NCI-H82 (cell line): ENCODE results near the gene EMX2.

Experiments
- DNase-seq: peaks from one replicate; lab custom pipeline; 2025; lab: John Stamatoyannopoulos, UW

Gene EMX2

DNA sequence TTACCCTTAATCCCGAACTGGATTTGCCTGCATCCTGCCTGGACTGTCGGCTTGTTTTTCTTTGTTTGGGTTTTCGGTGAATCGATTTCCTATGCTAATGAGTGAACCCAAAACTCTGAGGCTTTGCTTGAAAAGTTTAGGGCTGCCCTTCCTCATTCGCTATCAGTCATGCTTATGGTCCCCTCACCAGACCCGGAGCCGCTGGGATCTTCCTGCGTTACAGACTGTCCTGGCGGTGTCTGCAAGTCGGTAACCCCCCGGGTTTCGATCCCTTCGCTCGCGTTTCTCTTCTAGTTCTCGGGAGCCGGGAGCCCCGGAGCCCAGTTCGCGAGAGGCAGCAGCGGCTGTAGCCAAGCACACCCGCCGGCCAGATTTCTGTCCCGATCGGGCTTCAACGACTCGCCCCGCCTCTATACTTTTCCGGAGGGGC lies 2.2 kb downstream of the EMX2 start:
- DNase-seq: no peak

DNA sequence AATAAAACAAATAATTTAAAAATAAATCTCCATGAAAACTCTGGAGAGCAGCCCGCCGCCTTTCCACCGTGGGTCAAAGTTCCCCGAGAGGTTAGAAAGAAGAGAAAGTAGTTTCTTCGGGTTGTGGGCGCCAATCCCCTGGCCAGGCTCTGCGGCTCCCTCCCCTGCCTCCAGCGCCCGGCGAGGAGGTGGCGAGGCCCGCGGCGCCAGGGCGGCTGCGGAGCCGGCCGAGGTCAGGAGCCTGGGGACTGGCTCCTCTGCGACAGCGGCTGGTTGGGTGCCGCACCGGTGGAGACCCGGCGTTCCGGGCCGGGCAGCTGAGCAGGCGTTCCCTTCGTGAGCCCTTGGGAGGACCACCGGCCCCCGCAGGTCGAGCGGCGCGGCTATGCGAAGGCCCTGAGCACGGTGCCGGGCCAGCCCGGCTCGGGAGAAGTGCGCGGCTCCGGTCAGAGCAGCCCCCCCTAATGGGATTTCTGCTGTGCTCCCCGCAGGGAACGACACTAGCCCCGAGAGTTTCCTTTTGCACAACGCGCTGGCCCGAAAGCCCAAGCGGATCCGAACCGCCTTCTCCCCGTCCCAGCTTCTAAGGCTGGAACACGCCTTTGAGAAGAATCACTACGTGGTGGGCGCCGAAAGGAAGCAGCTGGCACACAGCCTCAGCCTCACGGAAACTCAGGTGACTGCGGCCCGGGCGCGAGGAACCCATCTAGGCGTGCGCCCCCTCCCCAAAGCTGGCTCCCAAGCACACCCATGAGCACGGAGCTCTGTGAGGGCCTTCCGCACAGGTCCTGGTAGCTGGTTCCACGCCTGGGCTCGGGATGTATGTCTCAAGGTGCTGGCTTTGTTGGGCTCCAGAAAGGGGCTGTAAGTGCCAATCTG lies 2.8 kb downstream of the EMX2 start:
- no peak for DNase-seq

DNA sequence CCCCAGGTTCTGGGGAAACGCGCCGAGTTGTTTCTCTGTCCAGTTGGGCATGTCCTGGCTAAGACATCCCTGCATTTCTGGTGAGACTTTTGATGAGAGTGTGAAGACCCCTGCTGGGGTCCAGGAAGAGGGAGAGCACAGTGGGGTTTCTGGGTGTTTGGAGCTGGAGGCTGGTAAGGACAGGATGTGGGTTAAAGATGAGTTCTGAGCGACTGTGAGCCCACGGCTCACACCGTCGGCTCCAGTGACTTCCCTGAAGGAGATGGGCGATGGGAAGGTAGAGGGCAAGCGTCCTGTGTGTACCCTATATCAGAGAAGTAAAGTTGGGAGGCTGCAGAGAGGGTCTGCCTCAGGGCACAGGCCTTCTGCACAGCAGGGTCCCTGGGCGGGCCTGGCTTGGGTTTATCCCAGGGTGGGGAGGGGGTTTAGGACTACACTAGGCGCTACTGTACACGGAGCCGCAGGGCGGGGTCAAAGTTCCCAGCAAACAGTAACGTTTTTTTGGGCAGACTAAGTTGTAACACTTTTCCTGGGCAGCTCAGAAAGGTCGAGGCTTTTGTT lies 3.6 kb downstream of the EMX2 start:
- no peak for DNase-seq

DNA sequence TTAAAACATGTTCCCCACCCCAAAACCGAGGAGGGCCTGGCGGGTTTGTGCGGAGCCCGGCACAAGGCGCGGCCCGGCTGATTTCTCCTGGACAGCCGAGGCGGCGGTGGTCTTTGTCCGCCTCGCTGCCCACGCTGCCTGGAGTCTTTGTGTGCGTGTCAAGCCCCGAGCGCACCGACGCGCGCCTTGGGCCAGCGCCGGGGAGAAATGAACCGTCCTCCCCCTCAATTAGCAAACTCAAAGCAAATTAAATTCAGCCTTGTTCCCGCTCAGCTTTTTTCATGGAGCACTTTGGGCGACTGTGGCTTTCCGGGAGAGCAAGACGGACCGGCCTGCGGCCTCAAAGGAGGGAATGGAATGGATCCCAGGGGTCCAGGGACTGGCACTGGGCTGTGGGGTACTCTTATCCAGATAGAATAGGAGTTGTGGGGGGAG lies 4.1 kb downstream of the EMX2 start:
- DNase-seq: no peak

DNA sequence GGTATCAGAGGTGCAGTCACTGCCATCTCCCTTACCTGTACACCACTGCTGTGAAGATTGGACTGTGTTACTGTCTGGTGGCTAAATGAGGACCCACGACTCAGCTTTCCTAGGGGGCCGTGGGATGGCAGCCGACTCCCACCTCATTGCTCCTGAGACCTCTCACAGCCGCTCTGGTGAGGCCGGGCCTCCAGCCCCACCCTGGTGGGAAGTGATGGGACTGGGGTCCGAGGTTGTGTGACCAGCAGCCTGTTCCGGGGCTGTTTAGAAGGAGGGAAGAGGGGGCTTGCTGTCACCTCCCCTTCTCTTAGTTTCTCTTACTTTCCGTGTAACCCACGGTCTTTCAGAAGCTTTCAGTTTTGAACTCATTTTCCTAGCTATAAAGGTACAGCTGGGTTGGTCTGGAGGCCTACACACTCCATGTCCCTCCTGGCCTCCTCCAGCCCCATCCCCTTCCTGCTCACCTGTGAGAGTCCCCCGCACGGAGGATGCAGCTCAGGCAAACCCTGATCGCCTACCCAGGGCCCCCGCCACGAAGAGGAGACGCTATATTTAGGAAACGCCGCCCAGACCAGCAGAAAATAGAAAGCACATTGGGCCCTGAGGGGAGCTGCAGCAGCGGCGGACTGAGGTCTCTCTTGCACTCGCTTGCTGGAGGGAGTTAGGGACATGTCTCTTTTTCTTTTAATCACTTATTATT lies 4.6 kb downstream of the EMX2 start:
- DNase-seq: no peak

DNA sequence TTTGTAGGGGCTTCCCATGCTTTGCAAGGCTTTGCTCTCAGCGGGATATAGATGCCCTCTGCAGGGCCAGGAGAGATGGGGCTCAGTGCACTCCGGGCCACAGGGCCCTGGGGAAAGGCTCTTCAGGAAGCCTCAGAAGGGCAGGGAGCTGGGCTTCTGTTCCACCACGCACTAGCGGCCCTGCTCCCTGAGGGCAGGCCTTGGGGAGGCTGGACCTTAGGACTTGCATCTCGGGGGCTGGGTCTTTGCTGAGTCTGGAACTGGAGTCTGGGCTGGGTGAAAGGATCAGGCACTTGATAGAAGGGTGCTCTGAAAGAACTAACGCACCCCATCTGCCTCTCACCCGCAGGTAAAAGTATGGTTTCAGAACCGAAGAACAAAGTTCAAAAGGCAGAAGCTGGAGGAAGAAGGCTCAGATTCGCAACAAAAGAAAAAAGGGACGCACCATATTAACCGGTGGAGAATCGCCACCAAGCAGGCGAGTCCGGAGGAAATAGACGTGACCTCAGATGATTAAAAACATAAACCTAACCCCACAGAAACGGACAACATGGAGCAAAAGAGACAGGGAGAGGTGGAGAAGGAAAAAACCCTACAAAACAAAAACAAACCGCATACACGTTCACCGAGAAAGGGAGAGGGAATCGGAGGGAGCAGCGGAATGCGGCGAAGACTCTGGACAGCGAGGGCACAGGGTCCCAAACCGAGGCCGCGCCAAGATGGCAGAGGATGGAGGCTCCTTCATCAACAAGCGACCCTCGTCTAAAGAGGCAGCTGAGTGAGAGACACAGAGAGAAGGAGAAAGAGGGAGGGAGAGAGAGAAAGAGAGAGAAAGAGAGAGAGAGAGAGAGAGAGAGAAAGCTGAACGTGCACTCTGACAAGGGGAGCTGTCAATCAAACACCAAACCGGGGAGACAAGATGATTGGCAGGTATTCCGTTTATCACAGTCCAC lies 5.4 kb downstream of the EMX2 start:
- no peak for DNase-seq

DNA sequence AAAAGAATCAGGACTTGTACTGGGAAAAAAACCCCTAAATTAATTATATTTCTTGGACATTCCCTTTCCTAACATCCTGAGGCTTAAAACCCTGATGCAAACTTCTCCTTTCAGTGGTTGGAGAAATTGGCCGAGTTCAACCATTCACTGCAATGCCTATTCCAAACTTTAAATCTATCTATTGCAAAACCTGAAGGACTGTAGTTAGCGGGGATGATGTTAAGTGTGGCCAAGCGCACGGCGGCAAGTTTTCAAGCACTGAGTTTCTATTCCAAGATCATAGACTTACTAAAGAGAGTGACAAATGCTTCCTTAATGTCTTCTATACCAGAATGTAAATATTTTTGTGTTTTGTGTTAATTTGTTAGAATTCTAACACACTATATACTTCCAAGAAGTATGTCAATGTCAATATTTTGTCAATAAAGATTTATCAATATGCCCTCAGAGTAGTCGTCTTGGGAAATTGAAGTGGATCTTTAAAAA lies 6.6 kb downstream of the EMX2 start:
- no peak for DNase-seq

DNA sequence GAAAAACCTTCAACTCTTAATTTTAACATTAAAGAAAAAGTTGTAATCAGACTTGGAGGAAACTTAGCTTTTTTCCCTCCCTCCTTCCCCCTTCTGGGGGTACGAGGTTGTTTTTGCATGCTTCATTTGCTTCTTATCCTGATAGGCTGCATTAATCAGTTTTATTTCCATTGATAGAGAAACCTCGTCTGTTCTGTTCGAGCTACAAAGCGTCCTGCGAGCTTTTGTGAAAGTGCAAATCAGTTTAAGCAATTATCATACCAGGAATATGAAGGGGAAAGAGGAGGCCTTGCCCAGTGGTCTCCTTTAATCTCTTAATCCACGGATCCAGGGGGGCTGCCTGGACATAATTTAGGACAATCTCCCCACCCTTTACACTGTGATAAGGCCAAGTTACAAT lies 7.5 kb downstream of the EMX2 start:
- no peak for DNase-seq

DNA sequence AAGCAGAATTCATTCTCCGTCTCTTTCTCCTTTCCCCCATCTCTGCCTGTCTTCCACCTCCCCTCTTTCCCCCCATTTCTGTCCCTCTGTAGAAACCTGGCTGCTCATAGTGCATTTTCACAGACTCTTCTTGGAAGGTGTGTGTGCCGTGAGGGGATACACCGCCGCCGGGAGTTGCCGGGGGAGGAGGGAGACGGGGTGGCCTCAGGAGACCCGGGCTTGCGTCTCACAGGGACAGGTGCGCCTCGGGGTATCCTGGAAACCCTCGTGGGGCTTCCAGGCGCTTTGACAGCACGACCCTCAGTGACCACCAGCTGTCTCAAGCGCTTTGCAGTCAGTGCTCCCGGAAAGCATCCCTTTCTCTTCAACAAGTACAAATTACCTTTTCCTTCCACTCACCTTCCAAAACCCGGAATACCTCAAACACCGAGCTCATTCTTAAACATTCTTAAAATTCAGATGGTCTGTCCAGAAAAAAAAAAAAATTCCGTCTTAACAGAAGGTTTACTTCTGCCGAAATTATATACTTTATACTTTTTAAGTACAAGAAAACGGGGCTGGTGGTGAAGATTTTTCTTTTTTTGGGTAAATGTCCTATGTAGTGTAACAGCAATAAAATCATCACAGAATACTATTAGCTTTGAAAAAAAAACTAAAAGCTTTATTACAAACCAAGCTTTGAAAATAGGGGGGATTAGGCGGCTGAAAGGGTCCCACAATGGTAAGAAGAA lies 8.2 kb downstream of the EMX2 start:
- DNase-seq: no peak

DNA sequence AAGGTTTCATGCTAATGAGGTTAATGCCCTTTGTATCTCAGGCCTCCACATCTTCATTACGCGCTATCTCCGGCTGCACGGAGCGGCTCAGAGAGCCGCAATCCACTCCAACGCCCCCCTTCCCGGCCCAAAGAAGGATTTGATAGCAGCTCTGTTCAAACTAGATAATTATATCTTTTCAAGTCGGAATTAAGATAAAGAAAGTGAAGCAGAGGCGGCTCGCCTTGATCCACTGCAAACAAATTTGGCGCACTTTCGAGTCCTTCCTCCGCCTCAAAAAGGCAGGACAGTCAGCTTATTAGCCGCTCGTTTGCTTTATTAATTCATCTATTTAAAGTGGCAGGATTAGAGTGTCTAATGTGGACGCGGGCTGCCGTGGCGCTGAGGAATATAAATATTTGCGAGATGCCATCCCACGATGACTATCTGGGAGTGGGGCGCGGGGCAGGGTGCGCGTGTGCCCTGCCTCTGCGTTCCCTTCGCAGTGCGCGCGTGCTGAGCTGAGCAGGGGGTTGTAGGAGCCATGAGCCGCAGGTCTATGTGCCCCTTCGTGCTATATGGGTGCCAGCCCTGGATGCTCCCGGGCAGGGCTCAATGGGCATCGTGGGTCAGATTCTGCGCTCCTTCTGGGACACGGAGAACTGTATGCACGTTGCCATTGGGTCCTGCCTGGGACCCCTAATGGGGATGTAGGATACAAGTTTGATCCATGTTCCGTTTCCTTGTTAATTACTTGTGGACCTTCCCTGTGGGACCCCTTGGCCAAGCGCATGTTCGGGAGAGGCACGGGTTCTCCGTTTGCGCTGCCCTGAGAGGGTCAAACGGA lies 9.0 kb downstream of the EMX2 start:
- DNase-seq: no peak

DNA sequence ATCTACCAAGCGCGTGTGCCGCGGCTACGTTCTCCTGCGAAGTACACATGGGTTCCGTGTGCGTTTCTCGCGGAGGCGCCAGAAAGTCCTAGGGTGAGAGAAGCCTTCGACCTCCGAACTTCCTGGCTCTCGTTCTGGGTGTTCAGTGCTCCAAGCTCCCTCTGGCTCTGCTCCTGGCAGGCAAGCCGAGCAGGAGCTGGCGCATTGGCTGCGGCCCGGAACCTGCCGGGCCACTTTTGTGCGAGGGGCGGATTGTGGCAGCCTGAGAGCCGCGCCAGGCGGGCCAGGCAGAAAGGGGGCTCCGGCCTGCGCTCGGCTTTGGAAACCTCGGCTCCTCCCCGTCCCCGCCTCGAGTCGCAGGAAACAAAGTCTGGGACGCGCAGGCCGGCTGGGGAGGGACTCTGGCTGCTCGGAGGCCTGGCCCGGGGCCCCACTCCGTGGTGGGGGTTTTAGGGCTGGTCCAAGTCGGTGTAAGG lies 9.6 kb downstream of the EMX2 start:
- DNase-seq: no peak

DNA sequence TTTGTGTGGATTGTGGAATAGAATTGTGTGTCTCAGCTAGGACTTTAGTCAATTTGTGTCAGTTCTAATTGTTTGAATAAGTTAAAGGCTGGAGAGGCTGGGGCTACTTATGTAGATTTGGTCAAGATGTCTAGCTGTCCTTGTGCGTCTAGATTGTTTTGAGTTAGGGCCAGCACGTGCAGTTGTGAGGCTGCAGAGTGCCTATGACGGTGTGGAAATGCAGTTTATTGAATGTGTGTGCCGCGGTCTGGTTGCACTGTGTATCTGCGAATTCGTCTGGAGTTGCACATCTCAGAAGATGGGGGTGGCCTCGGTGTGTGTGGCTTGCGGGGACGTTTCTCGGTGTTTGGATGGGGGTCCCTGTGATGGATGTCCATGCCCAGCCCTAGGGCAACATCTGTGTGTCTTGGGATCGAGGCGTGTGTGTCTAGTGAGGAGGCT lies 10.2 kb downstream of the EMX2 start:
- DNase-seq: no peak

DNA sequence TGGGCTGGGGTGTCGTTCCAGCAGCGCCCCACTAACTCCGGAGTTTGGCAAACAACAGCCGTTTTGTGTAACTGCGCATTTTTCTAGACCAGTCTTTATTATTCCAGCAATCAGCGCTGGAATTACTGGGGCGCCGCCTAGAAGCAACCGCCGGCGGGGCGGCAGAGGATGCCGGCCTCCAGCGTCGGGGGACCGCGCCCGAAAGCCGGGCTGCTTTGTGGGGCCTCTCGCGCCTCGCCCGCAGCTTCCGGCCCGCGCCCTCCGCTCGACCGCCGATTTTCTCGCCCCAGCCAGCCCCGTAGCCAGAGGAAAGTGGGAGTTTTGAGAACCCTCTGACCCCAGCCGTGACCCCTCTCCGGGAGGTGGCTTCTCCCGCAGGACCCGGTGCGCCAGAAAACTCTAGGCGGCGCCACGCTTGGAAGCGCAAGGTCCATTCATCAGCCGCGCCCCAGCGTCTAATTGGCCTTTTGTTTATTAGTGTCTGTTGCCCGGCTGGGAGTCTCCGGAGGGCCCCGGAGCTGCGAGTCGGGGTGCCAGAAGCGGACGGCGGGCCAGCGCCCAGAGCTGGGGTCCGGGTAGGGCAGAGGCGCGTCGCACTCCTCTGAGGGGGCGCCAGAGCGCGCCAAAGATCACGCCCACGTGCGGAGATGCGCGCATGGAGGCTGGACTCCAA lies 10.7 kb downstream of the EMX2 start:
- no peak for DNase-seq

DNA sequence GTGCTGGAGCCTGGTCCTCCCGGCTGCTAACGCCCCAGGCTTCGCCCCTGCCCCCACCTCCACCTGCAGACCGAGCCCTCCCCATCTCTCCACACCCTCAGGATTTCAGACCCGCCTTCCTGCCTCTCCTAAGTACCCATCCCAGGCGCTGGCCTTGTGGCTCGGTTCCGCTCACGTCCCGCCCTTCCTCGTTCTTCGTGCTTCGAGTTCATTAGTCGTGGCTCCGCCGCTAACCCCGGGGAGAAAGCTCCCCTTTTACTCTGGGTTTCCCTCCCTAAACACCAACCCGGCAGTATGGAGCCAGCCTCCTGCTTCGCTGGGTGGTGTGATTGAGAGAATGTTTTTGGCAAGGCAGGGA lies 11.2 kb downstream of the EMX2 start:
- DNase-seq: no peak

DNA sequence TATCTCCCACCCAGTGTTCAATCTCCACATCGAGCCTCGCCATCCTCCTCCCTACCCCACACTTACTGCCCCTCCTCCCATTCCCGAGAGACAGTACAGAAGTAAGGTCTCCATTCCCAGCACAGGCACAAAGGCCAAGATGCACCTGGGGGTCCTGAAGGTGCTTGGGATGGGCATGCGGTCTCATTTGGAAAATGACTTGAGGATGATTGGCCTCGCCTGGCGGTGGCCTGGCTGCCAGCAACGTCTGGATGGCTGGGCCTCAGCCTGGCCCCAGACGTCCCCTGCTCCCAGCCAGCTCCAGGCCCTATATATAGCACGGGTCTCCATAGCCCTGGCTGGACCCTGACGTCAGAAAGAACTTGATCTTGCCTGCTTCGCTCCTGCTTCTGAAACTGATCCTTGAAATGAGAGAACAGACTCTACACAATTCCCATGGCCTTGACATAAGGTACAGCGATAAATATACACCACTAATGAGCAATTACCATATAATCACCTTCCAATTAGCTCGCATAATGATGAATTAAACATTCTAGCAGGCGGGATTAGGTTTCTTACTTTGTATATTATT lies 11.8 kb downstream of the EMX2 start:
- no peak for DNase-seq

DNA sequence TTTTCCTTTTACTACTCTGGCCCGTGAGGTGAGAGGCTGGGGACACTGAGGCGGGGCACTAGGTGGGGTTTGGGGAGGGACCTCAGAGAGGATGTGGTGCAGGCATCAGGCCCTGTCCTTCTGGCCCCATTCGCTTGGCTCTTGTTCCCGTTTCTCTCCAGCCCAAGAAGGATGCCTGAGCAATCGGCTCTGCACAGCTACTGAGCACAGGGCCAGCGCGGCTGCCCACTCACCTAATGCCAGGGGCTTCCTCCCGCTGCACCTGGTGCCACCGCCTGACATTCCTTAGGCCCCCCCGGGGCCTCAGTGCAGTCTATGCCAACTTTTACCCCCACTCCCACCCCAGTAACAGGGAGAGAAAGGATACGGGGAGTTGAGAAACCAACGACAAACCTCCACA lies 12.5 kb downstream of the EMX2 start:
- no peak for DNase-seq

DNA sequence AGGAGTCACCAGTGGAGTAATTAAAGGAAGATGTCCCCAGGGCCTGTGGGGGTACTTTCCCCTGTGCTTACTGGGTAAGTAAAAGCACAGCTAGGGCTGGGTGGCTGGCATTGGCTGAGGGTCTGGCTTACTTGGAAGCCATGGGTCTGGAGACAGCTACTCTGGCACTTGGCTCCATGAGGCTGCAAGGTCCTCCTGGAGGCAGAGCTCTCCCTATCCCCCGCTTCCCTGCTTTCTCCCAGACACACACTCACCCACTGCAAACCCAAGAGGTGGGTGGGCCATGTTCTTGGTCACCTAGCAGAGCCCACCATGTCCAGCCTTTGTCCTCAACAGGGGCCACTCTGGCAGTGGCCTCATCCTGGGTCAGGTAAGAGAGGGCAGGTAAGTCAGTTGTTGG lies 13.3 kb downstream of the EMX2 start:
- no peak for DNase-seq

DNA sequence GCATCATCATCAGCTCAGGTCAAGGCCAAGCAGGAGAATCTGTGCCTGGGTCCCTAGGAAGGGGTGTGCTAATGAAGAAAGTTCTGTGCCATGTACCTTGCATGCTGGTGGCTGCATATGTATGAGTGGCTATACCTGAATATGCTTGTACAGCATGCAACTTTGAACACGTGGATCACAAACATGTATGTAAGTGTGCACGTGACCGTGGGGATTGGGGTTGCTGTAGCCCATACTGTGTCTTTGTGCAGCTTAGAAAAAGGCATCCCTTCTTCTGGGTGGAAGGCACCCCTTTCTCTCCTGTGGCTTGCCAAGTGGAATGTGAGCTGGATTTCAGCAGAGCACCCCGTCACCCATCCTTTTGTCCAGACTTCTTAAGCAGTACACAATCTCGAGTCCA lies 13.8 kb downstream of the EMX2 start:
- DNase-seq: no peak

DNA sequence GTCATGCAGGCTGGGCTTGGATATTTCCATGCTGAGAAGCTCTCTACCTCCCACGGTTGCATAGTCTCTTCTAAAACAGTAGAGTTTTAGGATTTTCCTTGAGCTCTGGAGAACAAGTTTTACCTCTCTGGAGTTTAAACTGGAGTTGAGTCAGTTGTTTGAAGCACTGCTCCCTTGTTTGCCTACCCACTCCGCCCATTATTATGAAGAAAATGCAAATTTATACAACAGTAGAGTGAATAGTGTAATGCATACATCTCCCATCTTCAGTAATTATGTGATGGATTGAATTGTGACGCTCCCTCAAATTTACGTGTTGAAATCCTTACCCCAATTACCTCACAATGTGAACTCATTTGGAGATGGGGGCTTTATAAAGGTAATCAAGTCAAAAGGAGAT lies 17.2 kb downstream of the EMX2 start:
- DNase-seq: no peak
